OCI-LY7 (cell line): ENCODE data around the gene PPP6R3. TPM values are rescaled to one million over a fixed set of nuclear protein-coding genes. Genes with fewer than 3 reads are reported as not detected.

ENCODE experiments used
- BruUV-seq: library from RNA; stranded (reverse); fragments of 400-500 nt; replicated peaks from 2 replicates; lab custom pipeline; 2021; lab: Mats Ljungman, UMichigan
- CTCF ChIA-PET: fragments of 300-600 bp; sonication (Branson Sonifier 250); formaldehyde crosslinking; loops from one replicate; lab custom pipeline; 2022; ENCODE audit warnings: antibody characterized with exemption; ENCODE audit not compliant: unreplicated experiment; lab: Charles Lee
- POLR2A ChIA-PET: fragments of 300-600 bp; sonication (Branson Sonifier 250); formaldehyde crosslinking; loops from one replicate; lab custom pipeline; 2022; ENCODE audit warnings: antibody characterized with exemption; lab: Charles Lee
- DNase-seq: peaks from one replicate; pipeline ENCODE4 v3.0.0-alpha.2; 2015; ENCODE audit warnings: low spot score
- H2AFZ ChIP-seq: fragments of 200-600 bp; sonication (generic), shearing (Covaris generic); 2 replicates; pipeline ENCODE4 v1.6.1; 2014; ENCODE audit warnings: mild to moderate bottlenecking, antibody characterized with exemption, low read length, moderate library complexity
- H3K27ac ChIP-seq: fragments of 200-600 bp; sonication (generic); 2 replicates; pipeline ENCODE4 v1.5.1; 2014; ENCODE audit warnings: mixed run types, low read depth, mild to moderate bottlenecking, moderate library complexity, low read length, inconsistent platforms; ENCODE audit not compliant: poor library complexity, severe bottlenecking
- H3K36me3 ChIP-seq: fragments of 200-600 bp; sonication (generic); 2 replicates; pipeline ENCODE4 v1.6.1; 2014; ENCODE audit warnings: mild to moderate bottlenecking, antibody characterized with exemption, low read length, moderate library complexity, mixed read lengths; ENCODE audit not compliant: insufficient read depth
- H3K4me1 ChIP-seq: fragments of 200-600 bp; sonication (generic); 2 replicates; pipeline ENCODE4 v1.5.1; 2014; ENCODE audit warnings: mild to moderate bottlenecking, low read length; ENCODE audit not compliant: insufficient read depth, poor library complexity, severe bottlenecking
- H3K4me2 ChIP-seq: fragments of 200-600 bp; sonication (generic); 2 replicates; pipeline ENCODE4 v1.6.1; 2014; ENCODE audit warnings: mild to moderate bottlenecking, low read length
- H3K4me3 ChIP-seq: fragments of 200-600 bp; sonication (generic); 2 replicates; pipeline ENCODE4 v1.5.1; 2014; ENCODE audit warnings: mild to moderate bottlenecking, low read depth, low read length; ENCODE audit not compliant: poor library complexity, severe bottlenecking
- H3K79me2 ChIP-seq: fragments of 200-600 bp; sonication (generic); 2 replicates; pipeline ENCODE4 v1.6.1; 2016; ENCODE audit warnings: low read depth, mild to moderate bottlenecking, low read length, moderate library complexity, mixed read lengths; ENCODE audit not compliant: insufficient read depth
- H3K9me2 ChIP-seq: fragments of 200-600 bp; sonication (generic); 2 replicates; pipeline ENCODE4 v1.6.1; 2016; ENCODE audit warnings: mild to moderate bottlenecking, low read length, mixed read lengths; ENCODE audit not compliant: insufficient read depth
- H3K9me3 ChIP-seq: fragments of 200-600 bp; sonication (generic); 2 replicates; pipeline ENCODE4 v1.6.1; 2014; ENCODE audit warnings: mild to moderate bottlenecking, mixed run types, low read length, mixed read lengths
- H4K20me1 ChIP-seq: fragments of 200-600 bp; sonication (generic); 2 replicates; pipeline ENCODE4 v1.6.1; 2014; ENCODE audit warnings: mild to moderate bottlenecking, antibody characterized with exemption, low read length, moderate library complexity, mixed read lengths; ENCODE audit not compliant: insufficient read depth
- CTCF ChIP-seq: fragments of 200-600 bp; sonication (generic); conservative IDR thresholded peaks from 2 replicates; pipeline ENCODE4 v1.5.1; 2014; ENCODE audit warnings: mild to moderate bottlenecking, antibody characterized with exemption, low read length, moderate library complexity, mixed read lengths
- EZH2phosphoT487 ChIP-seq: fragments of 200-600 bp; sonication (generic); IDR thresholded peaks from 2 replicates; pipeline ENCODE4 v1.6.1; 2018; ENCODE audit warnings: low read depth, borderline replicate concordance, mild to moderate bottlenecking, mixed run types, antibody characterized with exemption, low read length, moderate library complexity, mixed read lengths
- intact Hi-C: fragments of 100-400 bp; cut with micrococcal nuclease; formaldehyde crosslinking; loops from one replicate; pipeline ENCODE4 v1.10.0; 2022; ENCODE audit not compliant: unreplicated experiment
- total RNA-seq, 2 experiments: library from RNA; depleted of rRNA in 1 of 2; stranded (reverse); fragments of >200 nt in 1 of 2; shearing (Covaris generic) in 1 of 2; gene quantifications; 2 replicates each; pipeline ENCODE4 v1.2.3, GENCODE V29; 2014 to 2022

The PPP6R3 gene
- total RNA-seq, 2 experiments from 2014 or later, result 122 to 151 TPM

GRCh38 chr11:68525930-68526329, 65.4 kb downstream of the PPP6R3 start:
- TF ChIP-seq EZH2phosphoT487, result no peak
- no peak for TF ChIP-seq CTCF
- POLR2A ChIA-PET, result interaction anchor here (0.9 to 1.0 kb wide), 2 partner anchors 9 to 16 kb away, joined by 3 read pairs; no protein-coding TSS in a partner anchor
- H4K20me1 ChIP-seq, result peaks cover 4% of the 10 kb centered on the region; the same call in 1 of the 2 replicates
- no peak for DNase-seq
- no peak overlapping the region for H3K27ac ChIP-seq
- no peaks in the 10 kb centered on the region for H3K9me3 ChIP-seq
- CTCF ChIA-PET, result no interaction called here
- no peak overlapping the region for H2AFZ ChIP-seq
- H3K36me3 ChIP-seq, result peaks cover 99% of the 10 kb centered on the region
- H3K4me3 ChIP-seq, result no peak overlapping the region
- H3K4me1 ChIP-seq, result peaks cover 12% of the 10 kb centered on the region
- no peak overlapping the region for H3K4me2 ChIP-seq
- H3K9me2 ChIP-seq, result no peaks in the 10 kb centered on the region
- intact Hi-C loops, result no loop called here
- peaks cover 58% of the 10 kb centered on the region; the same call in 1 of the 2 replicates for H3K79me2 ChIP-seq
- no TSS peak for BruUV-seq

GRCh38 chr11:68527585-68527984, 67.0 kb downstream of the PPP6R3 start:
- Histone ChIP-seq H3K4me3 (no peak overlapping the region), H4K20me1 (peaks cover 9% of the 10 kb centered on the region), H3K27ac (no peak overlapping the region), H3K4me1 (peaks cover 12% of the 10 kb centered on the region), H3K36me3 (peaks cover 97% of the 10 kb centered on the region), H2AFZ (no peak overlapping the region), H3K4me2 (no peak overlapping the region), H3K9me2 (no peaks in the 10 kb centered on the region), H3K9me3 (no peaks in the 10 kb centered on the region), H3K79me2 (peaks cover 75% of the 10 kb centered on the region; the same call in 1 of the 2 replicates)
- no peak for DNase-seq
- ChIA-PET POLR2A (interaction anchor here (1.0 kb wide), 1 partner anchor 8 kb away, joined by 4 read pairs; no protein-coding TSS in a partner anchor), CTCF (no interaction called here)
- TF ChIP-seq CTCF (no peak), EZH2phosphoT487 (no peak)
- intact Hi-C loops, result no loop called here
- no TSS peak for BruUV-seq

GRCh38 chr11:68528630-68529029, 68.1 kb downstream of the PPP6R3 start:
- intact Hi-C loops, result no loop called here
- Histone ChIP-seq H3K4me2 (no peak overlapping the region), H3K4me1 (peaks cover 12% of the 10 kb centered on the region), H2AFZ (no peak overlapping the region), H3K9me3 (no peaks in the 10 kb centered on the region), H3K79me2 (peaks cover 71% of the 10 kb centered on the region; the same call in 1 of the 2 replicates), H3K4me3 (no peak overlapping the region), H3K27ac (peak overlapping the region; percentile 4), H4K20me1 (peaks cover 13% of the 10 kb centered on the region), H3K9me2 (no peaks in the 10 kb centered on the region), H3K36me3 (peaks cover 93% of the 10 kb centered on the region)
- ChIA-PET CTCF (no interaction called here), POLR2A (interaction anchor here (0.7 to 1.0 kb wide), 2 partner anchors 9 to 30 kb away, joined by 3 to 4 read pairs; no protein-coding TSS in a partner anchor)
- BruUV-seq, result no TSS peak
- no peak for TF ChIP-seq CTCF
- TF ChIP-seq EZH2phosphoT487, result no peak
- DNase-seq, result peak; percentile 48
